Suprapubic skin (tissue), 4 donors: Measurements from ENCODE around the gene TMEM178B.

ENCODE experiments used
- EP300 ChIP-seq: sonication (generic); formaldehyde crosslinking; IDR thresholded peaks from one replicate; pipeline ENCODE4 v1.6.1; 2017; ENCODE audit warnings: antibody characterized with exemption
- POLR2A ChIP-seq, 2 donors: fragments of 450-650 bp; IDR thresholded peaks; one replicate each; pipeline ENCODE4 v1.6.1; 2017; ENCODE audit warnings: antibody characterized with exemption in 2 of 2, mild to moderate bottlenecking in 2 of 2, moderate library complexity in 2 of 2
- POLR2AphosphoS5 ChIP-seq, 3 donors: sonication (generic); formaldehyde crosslinking; IDR thresholded peaks; one replicate each; pipeline ENCODE4 v1.6.1; 2017; ENCODE audit warnings: antibody characterized with exemption in 3 of 3
- TF ChIP-seq, protein P1 (sequence below), 2 donors: fragments of 200-600 bp in 1 of 2; fragments of 450-650 bp in 1 of 2; sonication (generic) in 1 of 2; IDR thresholded peaks; one replicate each; pipeline ENCODE4 v1.5.1; 2016 to 2019; ENCODE audit warnings: antibody characterized with exemption in 2 of 2, mild to moderate bottlenecking in 1 of 2, moderate library complexity in 1 of 2

DNA sequence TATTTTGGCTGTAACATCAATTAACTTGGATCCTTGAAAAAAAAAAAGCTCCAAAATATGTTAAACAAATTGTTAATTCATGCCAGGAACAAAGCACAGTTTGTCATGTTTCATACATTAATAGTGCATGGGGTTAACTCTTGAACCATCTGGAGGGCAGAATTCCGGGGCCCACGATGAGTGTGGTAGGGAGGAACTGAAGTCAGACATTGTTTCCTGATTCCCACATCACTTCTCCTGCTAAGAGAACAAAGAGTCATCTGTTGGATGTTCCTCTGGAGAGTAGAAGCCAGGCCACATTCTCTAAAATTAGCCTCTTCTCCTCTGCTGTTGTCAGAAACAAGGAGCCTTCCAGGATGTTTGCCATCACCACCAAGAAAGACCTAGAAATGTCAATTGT, 54.6 kb downstream of the TMEM178B start:
- TF ChIP-seq, protein P1, sequence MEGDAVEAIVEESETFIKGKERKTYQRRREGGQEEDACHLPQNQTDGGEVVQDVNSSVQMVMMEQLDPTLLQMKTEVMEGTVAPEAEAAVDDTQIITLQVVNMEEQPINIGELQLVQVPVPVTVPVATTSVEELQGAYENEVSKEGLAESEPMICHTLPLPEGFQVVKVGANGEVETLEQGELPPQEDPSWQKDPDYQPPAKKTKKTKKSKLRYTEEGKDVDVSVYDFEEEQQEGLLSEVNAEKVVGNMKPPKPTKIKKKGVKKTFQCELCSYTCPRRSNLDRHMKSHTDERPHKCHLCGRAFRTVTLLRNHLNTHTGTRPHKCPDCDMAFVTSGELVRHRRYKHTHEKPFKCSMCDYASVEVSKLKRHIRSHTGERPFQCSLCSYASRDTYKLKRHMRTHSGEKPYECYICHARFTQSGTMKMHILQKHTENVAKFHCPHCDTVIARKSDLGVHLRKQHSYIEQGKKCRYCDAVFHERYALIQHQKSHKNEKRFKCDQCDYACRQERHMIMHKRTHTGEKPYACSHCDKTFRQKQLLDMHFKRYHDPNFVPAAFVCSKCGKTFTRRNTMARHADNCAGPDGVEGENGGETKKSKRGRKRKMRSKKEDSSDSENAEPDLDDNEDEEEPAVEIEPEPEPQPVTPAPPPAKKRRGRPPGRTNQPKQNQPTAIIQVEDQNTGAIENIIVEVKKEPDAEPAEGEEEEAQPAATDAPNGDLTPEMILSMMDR (IDR thresholded peaks at IDR 0.05), result no peak
- no peak for TF ChIP-seq EP300
- no peak for TF ChIP-seq POLR2AphosphoS5 (IDR thresholded peaks at IDR 0.05)
- no peak for TF ChIP-seq POLR2A (IDR thresholded peaks at IDR 0.05)
